GM21737 (cell line): Measurements from ENCODE around the gene UNC119B.
A peak's percentile ranks its signal among the peaks of the same experiment; 100 is the strongest.

ENCODE experiments used
- ATAC-seq: cut with Tn5 transposase; IDR thresholded peaks from one replicate; pipeline ENCODE4 v1.9.1; 2021; ENCODE audit warnings: mild to moderate bottlenecking, moderate library complexity; ENCODE audit not compliant: unreplicated experiment

Gene UNC119B

GRCh38 chr12:120687578-120688289, 22.5 kb upstream of the UNC119B start:
- no peak for ATAC-seq

GRCh38 chr12:120688527-120689071, 21.7 kb upstream of the UNC119B start:
- no peak for ATAC-seq

DNA sequence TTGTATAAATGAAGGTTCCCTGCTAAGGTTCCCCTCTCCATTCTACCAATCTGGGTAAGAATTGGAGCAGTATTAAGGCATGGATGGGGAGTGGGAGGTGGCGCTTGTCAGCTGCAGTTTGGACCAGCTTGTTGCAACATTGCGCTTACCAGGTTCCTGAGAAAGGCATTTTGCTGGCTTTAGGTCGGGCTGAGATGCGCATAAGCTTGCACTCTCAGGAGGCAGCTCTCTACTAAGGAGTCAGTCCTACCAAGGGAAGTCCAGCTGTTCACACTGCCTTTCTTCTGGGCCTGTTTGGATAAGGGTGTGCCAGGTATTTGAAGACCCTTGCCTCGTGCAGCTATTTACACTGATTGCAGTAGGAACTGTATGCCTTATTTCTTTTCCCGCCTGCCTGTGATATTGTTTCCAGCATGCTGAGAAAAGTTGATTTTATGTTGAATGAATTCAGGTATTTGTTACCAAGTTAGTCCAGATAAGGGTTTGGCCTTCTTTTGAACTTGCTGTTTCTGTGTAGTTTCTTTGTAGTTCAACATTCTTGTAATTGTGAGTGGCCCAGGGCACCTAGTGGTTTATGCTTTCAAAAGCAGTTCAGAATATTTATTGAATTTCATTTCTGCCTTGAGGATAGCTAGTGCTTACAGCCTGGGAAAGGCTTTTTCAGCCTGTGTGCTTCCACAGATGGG, 20.7 kb upstream of the UNC119B start:
- ATAC-seq = no peak

DNA sequence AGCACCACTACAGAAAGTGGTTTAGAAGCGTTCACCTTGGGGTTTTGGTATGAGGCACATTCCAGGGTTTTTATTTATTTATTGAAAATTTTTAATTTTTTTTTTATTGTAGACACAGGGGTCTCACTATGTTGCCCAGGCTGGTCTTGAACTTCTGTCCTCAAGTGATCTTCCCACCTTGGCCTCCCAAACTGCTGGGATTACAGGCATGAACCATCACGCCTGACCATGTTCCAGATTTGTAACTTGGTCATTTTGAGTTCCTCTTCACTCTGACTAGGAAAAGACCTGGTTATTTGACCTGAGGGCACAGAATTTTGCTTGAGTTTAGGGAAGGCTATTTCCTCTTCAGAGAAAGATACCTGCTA, 20.2 kb upstream of the UNC119B start:
- no peak for ATAC-seq

GRCh38 chr12:120690978-120691377, 19.3 kb upstream of the UNC119B start:
- no peak for ATAC-seq

DNA sequence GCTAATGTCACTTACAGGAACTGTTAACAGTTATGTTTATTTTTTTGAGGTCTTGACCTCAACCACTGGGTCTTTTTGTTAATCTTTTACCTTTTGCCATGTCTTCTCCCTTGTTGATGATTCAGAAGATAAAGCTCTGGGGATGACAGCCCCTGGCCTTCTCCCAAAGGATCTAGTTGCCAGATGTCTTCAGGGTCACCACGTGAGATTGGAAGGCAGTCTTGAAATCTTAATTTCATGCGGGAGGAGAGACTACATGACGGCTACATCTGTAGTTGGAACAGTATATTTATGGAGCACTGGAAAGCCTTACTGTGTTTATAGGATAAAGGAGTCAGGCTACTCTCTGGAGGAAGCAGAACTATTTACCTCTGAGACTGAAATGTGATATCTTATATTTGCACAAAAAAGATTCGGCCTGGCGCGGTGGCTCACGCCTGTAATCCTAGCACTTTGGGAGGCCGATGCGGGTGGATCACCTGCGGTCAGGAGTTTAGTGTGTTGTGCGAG, 17.7 kb upstream of the UNC119B start:
- no peak for ATAC-seq

- ATAC-seq = no peak
Measured at GRCh38 chr12:120693848-120694247, 16.4 kb upstream of the UNC119B start.

DNA sequence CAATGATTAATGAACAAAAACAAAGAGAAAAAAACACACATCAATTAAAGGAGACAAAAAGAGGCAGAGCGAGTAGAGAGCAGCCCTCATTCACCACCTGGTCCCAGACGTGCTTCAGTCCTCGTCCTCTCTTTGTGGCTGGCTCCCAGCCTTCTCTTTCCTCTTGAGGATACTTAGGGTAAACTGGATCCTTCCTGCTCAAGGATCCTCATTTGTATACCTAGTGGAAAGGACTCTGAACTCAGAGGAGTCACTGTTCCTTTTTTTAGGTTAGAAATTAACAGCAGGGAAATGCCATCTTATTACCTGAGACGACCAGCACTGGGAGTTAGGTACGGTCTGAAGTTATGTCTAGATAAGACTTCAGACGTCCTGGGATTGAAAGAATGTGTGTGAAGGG, 13.6 kb upstream of the UNC119B start:
- no peak for ATAC-seq

DNA sequence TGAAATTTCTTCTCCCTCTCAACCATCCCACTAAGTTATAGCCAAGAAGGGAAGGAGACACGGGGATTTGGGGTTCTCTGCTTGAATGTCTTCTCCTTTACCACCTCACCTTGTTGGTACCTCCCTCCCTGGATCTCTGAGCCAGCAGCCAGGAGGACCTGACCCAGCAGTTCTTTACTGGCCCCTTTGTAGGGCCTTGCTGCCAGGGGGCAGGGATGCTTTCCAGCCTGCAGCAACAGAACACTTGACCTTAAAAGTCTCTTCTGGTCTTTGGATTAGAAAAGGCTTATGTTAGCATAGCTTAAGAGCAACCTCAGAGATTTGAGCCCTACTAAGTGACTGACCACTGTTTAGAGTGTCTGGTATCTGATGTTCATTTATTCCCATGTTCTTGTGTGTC, 12.9 kb upstream of the UNC119B start:
- ATAC-seq = no peak

DNA sequence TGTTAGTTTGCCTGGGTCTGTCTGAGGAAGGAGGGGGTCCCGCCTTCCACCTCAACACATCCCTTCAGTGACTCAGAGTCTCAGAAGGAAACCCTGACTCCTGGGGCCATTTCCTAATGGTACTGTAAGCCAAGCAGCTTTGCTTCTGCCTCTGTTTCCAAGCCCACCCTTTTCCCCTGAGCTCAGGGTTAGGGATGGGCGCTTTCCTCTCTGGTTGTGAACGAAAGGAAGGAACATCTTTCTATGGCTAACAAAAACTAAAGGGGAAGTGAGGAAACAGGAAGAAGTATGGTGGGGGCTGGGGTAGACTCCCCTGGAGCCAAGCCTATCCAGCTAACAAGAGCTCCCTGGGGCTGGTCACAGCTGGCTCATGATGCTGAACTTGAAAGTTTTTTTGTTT, 11.6 kb upstream of the UNC119B start:
- no peak for ATAC-seq

DNA sequence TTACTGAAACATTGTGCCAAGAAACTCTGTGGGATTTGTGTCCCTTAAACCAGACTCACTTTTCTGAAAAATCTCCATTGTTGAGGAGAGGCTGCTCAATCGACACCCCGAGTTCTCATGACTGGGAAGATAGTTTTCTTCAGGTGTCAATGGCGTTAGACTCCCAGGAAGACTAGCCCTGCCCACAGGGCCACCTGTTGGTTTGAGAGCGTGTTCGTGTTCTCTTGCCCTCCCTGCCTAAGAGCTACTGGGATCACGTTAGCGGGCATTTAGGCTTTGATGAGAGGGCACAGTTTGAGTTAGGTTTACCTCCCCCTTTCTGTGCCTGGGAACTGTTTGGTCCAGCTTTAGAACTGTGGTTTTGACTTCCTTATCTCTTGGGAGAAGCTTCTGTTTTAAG, 10.7 kb upstream of the UNC119B start:
- ATAC-seq = no peak

GRCh38 chr12:120700886-120701285, 9.4 kb upstream of the UNC119B start:
- no peak for ATAC-seq

GRCh38 chr12:120702637-120703036, 7.6 kb upstream of the UNC119B start:
- ATAC-seq = no peak

- ATAC-seq = no peak
Measured at GRCh38 chr12:120703311-120703942, 6.8 kb upstream of the UNC119B start.

DNA sequence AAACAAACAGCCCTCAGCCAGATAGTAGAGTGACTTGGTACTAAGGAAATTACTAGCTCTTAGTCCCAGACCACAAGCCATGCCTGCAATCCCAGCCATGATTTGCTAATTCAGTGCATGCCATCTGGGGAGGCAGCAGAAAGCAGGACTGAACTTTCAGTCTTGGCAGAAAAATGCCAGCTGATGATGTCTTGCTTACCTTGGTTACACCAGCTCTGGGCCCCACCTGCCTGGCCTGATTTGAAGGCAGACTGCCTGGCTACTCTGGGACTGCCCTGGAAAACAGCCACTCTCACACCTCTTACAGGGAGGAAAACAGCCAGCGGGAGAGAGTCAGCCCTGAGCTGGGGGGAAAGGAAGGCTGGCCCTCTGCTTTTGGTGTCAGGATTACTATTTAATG, 4.6 kb upstream of the UNC119B start:
- ATAC-seq = no peak

DNA sequence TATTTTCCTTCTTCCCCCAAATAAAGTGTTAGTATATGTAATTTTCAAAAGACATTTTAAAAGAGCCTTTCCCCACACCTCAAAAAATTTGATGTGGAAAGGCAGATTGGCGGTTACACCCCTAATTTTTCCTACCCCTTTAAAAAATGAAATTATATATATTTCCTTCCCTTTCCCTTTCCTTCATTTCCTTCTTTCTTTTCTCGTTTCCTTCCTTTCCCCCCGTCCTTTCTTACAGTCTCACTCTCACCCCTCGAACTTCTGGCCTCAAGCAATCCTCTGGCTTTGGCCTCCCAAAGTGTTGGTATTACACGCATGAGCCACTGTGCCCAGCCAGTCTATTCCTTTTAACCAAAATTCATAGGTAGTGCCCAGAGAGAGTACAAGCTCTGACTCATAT, 4.2 kb upstream of the UNC119B start:
- ATAC-seq = no peak

DNA sequence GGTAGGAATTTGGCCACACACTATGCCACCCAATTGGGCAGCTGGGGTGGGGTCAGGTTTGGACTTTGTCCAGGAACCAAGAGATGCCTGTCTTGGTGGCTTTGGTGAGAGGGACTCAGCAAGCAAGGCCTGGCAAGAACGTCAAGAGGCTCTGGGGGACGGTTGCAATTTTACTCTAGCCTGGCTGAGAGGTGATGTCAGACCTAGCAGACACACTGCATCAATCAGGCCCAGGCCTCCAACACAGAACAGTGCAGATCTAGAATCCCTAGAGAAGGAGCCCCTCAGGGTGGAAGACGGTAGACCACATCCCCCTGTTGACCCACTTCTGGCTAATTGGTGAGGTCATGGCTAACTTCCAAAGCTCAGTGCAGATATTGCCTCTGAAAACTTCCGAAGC, 1.6 kb upstream of the UNC119B start:
- ATAC-seq = no peak

DNA sequence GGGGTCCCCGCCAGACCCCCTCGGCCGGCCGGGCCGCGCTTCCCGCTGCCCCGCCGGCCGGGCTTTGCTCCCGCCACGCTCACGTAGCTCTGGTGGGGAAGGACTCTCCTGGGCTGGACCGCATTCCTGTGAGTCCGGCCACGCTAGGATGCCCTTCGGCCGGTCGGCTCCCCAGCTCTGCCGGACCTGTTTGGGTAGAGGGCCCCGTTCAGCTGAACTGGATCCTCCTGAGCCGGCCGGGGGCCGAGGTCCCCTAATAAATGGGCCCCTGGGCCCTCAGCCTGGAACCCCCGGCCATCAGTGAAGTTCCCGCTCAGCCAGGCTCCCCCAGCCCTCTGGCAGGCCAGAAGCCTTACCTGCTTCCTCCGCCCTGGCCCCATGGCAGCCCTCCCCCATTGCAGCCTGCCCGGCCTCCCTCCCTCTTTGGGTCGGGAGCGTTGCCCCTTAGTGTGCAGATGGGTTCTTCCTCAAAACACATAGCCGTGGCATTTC, 593 bp downstream of the UNC119B start:
- peak; percentile 29 for ATAC-seq

DNA sequence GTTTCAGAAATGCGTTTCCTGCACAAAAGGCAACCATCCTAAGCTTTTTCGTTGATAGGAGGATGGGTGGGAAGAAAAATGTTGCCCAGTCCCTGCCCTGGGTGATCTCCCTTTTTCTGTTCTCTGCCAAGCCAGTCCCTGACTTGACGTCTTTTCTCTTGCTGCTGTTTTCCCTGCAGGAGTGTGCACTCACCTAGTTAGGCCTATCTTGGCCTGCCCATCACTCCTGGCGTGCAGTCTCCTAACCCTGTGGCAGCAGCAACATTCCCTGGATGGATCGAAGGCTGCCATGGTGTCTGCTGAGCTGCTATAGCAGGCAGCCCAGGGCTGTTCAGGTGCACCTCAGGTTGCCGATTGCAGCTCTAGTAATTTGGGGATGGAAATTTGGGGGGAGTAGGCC, 1.2 kb downstream of the UNC119B start:
- ATAC-seq = no peak

- no peak for ATAC-seq
Measured at GRCh38 chr12:120712610-120713009, 2.4 kb downstream of the UNC119B start.

DNA sequence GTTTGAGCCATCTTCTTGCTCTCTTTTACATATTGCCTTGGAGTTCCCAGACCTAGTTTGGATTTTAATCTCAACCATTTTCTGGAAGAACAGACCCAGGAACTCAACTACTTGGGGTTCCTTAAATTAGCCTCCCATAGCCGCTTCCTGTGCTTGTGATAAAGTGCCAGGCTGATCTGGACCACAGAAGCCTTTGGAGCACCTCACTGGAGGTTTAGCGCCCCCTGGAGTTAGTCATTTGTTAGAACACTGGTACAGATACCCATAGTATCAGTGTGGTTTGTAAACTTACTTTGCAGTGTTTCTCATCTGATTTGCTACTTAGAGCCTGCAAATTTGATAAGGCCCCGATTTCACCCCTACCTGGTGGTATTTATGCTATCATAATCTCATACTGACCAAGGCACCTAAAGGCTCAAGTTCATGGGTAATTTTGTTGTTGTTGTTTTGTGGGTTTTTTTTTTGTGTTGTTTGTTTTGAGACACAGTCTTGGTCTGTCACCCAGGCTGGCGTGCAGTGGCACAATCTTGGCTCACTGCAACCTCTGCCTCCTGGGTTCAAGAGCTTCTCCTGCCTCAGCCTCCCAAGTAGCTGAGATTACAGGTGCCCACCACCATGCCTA, 3.7 kb downstream of the UNC119B start:
- ATAC-seq = no peak
